ENCODE data around the gene ZNF609. TPM values are rescaled to one million over a fixed set of nuclear protein-coding genes. Genes with fewer than 3 reads are reported as not detected.
A peak's percentile ranks its signal among the peaks of the same experiment; 100 is the strongest.

ZNF609 gene
- total RNA-seq, 1 donor from 2014 or later = 21.5 TPM

GRCh38 chr15:64685230-64685888, 225.0 kb downstream of the ZNF609 start:
- H3K4me1 Mint-ChIP-seq = peaks cover 23% of the 10 kb centered on the region
- Histone ChIP-seq H3K4me1 (no peaks in the 10 kb centered on the region), H2AFZ (replicated peaks) (no peak overlapping the region), H3K27me3 (no peaks in the 10 kb centered on the region), H3K4me3 (no peak overlapping the region), H4K20me1 (ENCODE audit: low read depth) (peaks cover 38% of the 10 kb centered on the region), H3K4me2 (no peak overlapping the region), H3K79me2 (ENCODE audit: low read depth) (no peaks in the 10 kb centered on the region), H3K27ac (peak overlapping the region; percentile 31), H3K9me3 (ENCODE audit: low read depth) (no peaks in the 10 kb centered on the region), H3F3A (ENCODE audit: low read depth) (peaks cover 56% of the 10 kb centered on the region), H3K9ac (no peak overlapping the region), H3K36me3 (peaks cover 12% of the 10 kb centered on the region)
- peaks cover 4% of the 10 kb centered on the region for H3K27me3 Mint-ChIP-seq (ENCODE audit: insufficient read depth, low read depth)
- H3K4me3 Mint-ChIP-seq = no peak overlapping the region
- no peak overlapping the region for H3K27ac Mint-ChIP-seq
- no peaks in the 10 kb centered on the region for H3K9me3 Mint-ChIP-seq
- no peak for DNase-seq (ENCODE audit: low spot score)
- TF ChIP-seq EZH2 (IDR thresholded peaks at IDR 0.05) (no peak), CTCF (IDR thresholded peaks at IDR 0.05) (no peak), EZH2phosphoT487 (IDR thresholded peaks at IDR 0.05) (no peak)
- peaks cover 28% of the 10 kb centered on the region for H3K36me3 Mint-ChIP-seq

DNA sequence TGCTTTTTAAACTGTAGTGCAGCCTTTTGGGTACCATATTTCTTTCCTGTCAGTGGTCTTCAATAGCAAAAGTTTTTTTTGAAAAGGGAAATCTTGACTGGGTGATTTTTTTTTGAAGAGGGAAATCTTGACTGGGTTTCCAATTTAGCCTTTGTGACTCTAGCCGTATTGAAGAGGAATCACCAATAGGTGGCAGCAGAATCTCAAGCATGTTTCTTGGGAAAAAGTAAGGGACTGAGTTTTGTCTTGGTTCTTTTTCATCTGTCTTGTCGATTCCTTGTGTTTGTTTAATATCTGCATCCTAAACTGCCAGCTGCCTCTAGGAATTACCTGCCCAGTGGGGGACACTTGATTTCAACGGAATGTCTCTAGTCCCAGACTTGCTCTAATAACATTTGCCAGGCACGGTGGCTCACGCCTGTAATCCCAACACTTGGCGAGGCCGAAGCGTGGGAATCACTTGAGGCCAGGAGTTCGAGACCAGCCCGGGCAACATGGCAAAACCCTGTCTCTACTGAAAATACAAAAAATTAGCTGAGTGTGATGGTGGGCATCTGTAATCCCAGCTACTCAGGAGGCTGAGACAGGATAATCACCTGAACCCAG, 225.9 kb downstream of the ZNF609 start:
- DNase-seq (ENCODE audit: low spot score) = peak; percentile 73
- H3F3A ChIP-seq (ENCODE audit: low read depth) = peaks cover 62% of the 10 kb centered on the region
- Mint-ChIP-seq H3K4me3 (no peak overlapping the region), H3K9me3 (no peaks in the 10 kb centered on the region), H3K27ac (no peak overlapping the region), H3K27me3 (ENCODE audit: insufficient read depth, low read depth) (peaks cover 4% of the 10 kb centered on the region), H3K4me1 (peaks cover 25% of the 10 kb centered on the region), H3K36me3 (peaks cover 29% of the 10 kb centered on the region)
- no peak overlapping the region for H2AFZ ChIP-seq (replicated peaks)
- no peaks in the 10 kb centered on the region for H3K27me3 ChIP-seq
- H4K20me1 ChIP-seq (ENCODE audit: low read depth) = peaks cover 47% of the 10 kb centered on the region
- no peak overlapping the region for H3K4me2 ChIP-seq
- no peaks in the 10 kb centered on the region for H3K9me3 ChIP-seq (ENCODE audit: low read depth)
- TF ChIP-seq CTCF (IDR thresholded peaks at IDR 0.05) (peak; percentile 72), EZH2 (IDR thresholded peaks at IDR 0.05) (no peak)
- H3K4me3 ChIP-seq = no peak overlapping the region
- H3K9ac ChIP-seq = no peak overlapping the region
- peaks cover 12% of the 10 kb centered on the region for H3K36me3 ChIP-seq
- peak overlapping the region; percentile 77 for H3K27ac ChIP-seq
- peaks cover 4% of the 10 kb centered on the region for H3K79me2 ChIP-seq (ENCODE audit: low read depth)
- H3K4me1 ChIP-seq = no peaks in the 10 kb centered on the region

DNA sequence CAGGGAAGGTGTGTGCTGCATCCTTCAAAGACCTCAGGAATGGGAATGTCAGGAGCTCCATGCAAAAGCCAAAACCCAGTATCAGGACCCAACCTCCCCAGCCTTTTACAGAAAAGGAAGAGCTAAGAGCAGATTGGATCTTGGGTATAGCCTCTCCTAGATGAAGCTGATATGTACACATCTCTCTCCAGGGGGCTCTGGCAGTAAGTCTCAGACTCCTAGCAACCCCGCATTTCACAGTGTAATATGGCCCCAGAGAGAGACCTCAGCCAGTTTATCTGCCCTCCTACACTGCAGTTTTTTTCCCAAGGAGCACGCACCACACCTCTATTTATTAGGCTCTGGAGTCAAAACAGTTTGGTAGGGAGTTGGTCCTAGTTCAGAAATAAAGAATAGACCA, 226.8 kb downstream of the ZNF609 start:
- no peaks in the 10 kb centered on the region for H3K27me3 ChIP-seq
- no peaks in the 10 kb centered on the region for H3K9me3 ChIP-seq (ENCODE audit: low read depth)
- no peak overlapping the region for H3K4me3 Mint-ChIP-seq
- H3K4me2 ChIP-seq = no peak overlapping the region
- H3K27ac ChIP-seq = peak overlapping the region; percentile 77
- no peak overlapping the region for H3K4me3 ChIP-seq
- H3K27ac Mint-ChIP-seq = peak overlapping the region; percentile 69
- peaks cover 56% of the 10 kb centered on the region for H4K20me1 ChIP-seq (ENCODE audit: low read depth)
- peaks cover 6% of the 10 kb centered on the region for H3K27me3 Mint-ChIP-seq (ENCODE audit: insufficient read depth, low read depth)
- TF ChIP-seq EZH2 (IDR thresholded peaks at IDR 0.05) (no peak), EZH2phosphoT487 (IDR thresholded peaks at IDR 0.05) (no peak), CTCF (IDR thresholded peaks at IDR 0.05) (no peak)
- H3K36me3 ChIP-seq = peaks cover 12% of the 10 kb centered on the region
- peaks cover 64% of the 10 kb centered on the region for H3F3A ChIP-seq (ENCODE audit: low read depth)
- H3K9ac ChIP-seq = no peak overlapping the region
- no peak overlapping the region for H2AFZ ChIP-seq (replicated peaks)
- H3K79me2 ChIP-seq (ENCODE audit: low read depth) = peaks cover 14% of the 10 kb centered on the region
- no peaks in the 10 kb centered on the region for H3K4me1 ChIP-seq
- H3K4me1 Mint-ChIP-seq = peaks cover 27% of the 10 kb centered on the region
- no peaks in the 10 kb centered on the region for H3K9me3 Mint-ChIP-seq
- peaks cover 28% of the 10 kb centered on the region for H3K36me3 Mint-ChIP-seq
- no peak for DNase-seq (ENCODE audit: low spot score)

All from neural progenitor cell (in vitro differentiated cells).